GM21786 (cell line): ENCODE data around the gene RALGPS1.

Experiments
- ATAC-seq: cut with Tn5 transposase; IDR thresholded peaks from one replicate; pipeline ENCODE4 v1.9.1; 2021; ENCODE audit not compliant: unreplicated experiment

The RALGPS1 gene

GRCh38 chr9:127233989-127234388 lies 319.4 kb downstream of the RALGPS1 start:
- no peak for ATAC-seq

DNA sequence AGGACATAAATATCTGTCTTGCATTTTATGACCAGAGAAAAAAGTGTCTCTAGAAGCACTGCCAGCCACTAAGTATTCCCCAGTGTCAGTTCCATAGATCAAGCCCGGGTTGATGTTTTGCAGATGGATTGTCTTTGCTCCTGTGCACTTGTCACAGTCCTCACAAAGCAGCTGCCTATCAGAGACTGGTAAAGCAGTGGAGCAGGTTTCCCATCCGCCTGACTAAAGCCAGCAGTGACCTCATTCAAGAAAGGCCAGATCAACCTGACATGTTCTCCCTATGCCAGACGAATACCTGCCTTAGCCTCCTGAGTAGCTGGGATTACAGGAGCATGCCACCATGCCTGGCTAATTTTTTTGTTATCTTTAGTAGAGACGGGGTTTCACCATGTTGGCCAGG lies 323.2 kb downstream of the RALGPS1 start:
- ATAC-seq, result no peak

DNA sequence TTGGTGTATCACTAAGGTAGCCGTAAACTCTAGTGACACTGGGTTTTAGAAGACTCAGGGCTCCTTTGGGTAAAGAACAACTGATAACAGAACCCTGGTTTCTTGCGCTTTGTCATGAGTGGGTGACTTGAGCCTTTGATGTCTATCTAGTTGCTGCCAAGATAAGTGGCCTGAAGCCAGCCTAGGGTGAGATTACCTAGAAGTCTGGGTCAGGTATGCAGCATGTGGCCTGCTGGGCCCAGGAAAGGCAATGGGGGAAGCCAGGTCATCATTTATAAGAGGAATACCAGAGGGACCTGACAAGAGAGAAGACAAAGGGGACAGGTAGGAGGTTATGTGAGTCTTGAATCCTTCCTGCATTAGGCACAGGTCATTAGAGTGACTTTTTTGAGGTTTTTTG lies 326.8 kb downstream of the RALGPS1 start:
- no peak for ATAC-seq

DNA sequence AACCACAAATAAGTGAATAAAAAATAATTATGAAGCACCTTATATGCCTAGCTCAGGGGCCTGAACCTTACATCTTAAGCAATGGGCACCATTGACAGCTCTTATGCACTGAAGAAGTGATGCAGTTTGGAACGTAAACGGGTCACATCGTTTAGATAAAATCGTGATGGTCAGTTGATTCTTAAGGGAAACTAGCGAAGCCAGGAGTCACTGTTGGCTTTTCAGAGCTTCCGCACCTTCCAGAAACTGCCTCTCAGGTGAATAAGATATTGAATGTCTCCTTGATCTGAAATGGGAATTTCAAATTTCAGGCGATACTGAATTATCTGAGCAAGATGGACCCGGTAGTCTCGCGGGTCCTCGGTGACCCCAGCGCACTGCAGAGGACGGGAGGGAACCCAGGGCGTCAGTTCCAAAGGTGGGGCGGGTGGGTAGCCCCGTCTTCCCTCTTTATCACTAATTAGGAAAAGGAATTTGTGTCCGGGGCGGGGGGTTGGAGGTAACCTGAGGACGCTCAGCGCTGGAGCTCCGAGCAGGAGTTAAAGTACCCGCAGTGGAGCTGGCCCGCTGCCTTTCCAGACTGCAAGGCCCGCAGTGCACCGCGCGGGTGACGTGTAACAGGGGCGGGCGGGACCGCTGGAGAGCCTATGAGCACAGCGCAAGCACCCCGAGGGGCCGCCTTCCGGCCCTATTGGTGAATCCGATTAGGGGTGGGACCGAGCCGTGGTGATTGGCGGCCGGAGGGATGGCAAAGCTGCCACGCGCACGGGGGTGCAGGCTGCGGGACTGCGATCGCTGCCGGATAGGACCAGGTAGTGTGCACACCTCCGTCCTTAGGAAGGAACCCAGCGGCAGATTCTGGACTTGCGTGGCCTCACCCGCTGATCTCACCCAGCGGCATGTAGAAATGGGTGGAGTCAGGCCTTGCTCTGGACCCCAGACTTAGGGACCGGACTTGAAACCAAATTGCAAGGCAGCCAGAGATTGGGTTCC lies 330.3 kb downstream of the RALGPS1 start:
- ATAC-seq, result peak; percentile 100

- no peak for ATAC-seq
These were observed 331.1 kb downstream of the RALGPS1 start for GRCh38 chr9:127245637-127246164.

- ATAC-seq, result no peak
These were observed 333.7 kb downstream of the RALGPS1 start for GRCh38 chr9:127248241-127248640.

DNA sequence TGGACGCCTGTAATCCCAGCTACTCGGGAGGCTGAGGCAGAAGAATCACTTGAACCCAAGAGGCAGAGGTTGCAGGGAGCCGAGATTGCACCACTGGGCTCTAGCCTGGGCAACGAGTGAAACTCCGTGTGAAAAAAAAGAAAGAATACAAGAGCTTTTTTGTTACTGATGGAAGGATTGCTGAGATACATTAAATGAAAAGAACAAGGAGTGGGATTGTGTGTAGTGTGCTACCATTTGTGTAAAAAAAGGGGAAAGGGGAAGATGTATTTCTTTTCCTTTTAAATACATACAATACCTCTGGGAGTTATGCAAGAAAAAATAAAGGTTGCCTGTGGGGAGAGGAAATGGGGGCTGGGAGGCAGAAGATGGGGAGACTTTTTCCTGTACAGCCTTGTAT lies 335.3 kb downstream of the RALGPS1 start:
- ATAC-seq, result no peak

- ATAC-seq, result no peak
These were observed 336.4 kb downstream of the RALGPS1 start for GRCh38 chr9:127250896-127251391.

- ATAC-seq, result no peak
These were observed 338.1 kb downstream of the RALGPS1 start for GRCh38 chr9:127252410-127253318.

DNA sequence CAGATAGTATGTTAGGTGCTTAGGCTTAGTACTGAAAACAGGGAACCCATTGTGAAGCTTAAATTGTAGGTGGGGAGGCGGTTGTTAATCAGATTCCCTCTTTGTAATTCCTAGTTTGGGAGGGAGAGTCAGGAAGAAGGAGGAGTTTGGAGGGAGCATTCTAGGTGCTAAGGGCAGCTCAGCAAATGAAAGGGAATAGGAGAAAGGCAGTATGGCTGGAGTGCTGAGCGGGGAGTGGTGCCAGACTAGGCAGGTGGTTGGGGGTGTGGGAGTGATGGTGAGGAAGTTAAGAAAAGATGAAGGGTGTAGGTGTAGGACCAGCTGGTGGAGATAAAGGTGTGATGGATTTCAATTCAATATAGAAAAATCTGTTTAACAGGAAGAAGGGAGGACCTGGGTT lies 338.9 kb downstream of the RALGPS1 start:
- no peak for ATAC-seq

DNA sequence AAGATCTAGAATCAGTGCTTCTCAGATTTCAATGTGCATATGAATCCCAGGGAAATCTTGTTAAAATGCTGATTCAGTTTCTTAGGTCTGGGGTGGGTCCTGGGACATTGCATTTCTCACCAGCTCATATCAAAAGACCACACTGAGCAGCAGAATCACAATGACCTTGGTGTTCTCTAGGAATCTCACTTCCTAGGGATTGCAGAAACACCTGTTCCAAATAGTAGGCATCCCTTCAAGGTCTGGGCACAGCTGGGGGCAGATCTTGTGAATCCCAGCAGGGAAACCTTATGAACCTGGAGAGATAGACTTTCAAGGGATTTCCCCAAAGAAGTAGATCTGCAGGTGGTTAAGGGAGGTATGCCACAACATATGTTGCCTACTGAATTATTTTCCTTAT lies 341.1 kb downstream of the RALGPS1 start:
- ATAC-seq, result no peak

GRCh38 chr9:127256324-127256723 lies 341.7 kb downstream of the RALGPS1 start:
- no peak for ATAC-seq

GRCh38 chr9:127258606-127259471 lies 344.3 kb downstream of the RALGPS1 start:
- ATAC-seq, result no peak

GRCh38 chr9:127262602-127263001 lies 348.0 kb downstream of the RALGPS1 start:
- no peak for ATAC-seq

GRCh38 chr9:127263237-127263636 lies 348.7 kb downstream of the RALGPS1 start:
- ATAC-seq, result no peak

DNA sequence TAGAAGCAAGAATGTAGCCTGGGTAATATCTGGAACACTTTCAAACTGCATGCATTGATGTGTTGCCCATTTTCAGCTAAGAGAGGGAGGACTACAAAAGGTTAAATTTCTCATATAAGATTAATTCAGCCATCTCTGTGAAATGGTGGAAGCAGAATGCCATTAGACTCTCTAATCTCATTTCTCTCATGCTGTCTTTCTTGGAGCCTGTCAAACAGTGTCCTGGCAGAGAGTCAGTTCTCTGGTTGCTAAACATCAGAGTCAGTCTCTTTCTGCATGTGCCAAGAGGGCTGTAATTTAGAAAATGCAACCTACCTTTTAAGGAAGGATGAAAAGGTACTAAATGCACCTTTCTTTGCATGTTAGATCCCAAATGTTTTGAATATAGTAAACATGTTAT lies 349.1 kb downstream of the RALGPS1 start:
- ATAC-seq, result no peak

DNA sequence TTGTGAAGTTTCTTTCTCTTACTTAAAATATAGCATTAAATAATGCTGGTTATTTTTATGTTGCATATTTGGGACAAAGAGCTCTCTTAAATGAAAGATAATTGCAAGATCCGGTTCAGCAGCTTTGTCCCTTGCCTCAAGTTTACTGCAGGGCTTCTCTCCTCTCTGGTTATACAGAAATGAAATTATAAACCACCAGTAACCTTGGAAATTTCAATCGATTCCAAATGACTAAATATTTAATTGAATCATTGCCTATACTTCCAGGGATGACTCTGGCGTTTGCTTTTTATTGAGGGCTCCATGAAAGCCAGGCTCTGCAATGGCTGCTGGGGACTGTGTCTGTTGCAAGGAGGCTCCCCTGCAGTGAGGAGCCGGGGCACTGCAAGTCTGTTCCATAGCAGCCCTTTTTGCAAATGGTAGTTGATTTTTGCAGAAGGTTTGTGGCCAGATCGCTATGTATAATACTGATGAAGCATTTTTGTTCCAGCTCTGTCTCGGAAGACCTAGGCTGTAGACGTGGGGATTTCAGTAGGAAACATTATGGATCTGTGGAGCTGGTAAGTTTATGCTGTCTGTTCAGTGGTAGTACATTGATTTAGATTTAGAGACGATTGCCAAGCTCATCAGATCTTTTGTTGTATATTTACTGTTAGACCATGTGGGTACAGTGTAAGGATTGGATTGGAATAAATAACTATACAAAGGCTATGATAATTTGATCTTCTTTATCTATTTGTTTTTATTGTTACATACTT lies 350.1 kb downstream of the RALGPS1 start, which contains the start of gene GARNL3:
Gene GARNL3, plus strand, starts transcription at position 313 of the 758 bp plus-strand sequence. Its CDS starts 104 bp downstream, at position 417.
- no peak for ATAC-seq

DNA sequence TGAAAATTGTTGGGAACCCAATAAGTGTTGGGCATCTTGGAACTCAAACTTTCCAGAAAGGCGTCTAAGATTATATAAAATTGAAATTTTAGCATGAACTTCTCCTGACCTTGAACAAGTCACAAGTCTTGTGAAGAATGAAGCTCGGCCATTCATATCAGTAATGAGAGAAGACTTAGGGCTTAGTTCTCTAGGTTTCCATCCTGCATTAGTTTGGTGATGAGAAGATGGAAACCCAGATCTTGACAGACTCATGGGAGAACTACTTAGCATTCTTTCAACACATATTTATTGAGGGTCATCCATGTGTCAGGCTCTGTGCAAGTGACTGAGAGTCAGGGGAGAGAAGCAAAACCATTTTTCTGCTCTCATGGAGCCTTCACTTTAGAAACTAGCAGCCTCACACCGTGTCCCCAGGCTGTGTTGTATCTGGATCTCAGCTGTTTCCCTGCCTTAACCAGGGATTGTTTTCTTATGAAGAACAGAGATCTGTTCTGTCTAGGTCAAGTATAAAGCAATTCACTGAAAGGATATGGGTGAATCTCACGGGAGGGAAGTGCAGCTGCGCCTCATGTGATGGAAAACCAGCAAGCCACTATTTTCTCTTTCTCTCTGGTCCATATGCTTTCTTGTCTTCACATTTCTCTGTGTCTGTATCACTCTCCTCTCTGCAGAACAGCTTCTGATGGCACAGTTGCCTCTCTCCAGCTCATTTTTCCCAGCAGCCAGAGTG lies 353.4 kb downstream of the RALGPS1 start:
- no peak for ATAC-seq

GRCh38 chr9:127269449-127269848 lies 354.9 kb downstream of the RALGPS1 start:
- ATAC-seq, result no peak
